22Rv1 (cell line): ENCODE measurements around the gene DLG5.
A peak's percentile ranks its signal among the peaks of the same experiment; 100 is the strongest.

Source experiments
- H3K27ac ChIP-seq: fragments of 450-650 bp; 2 replicates; pipeline ENCODE4 v1.5.1; 2017
- CTCF ChIP-seq: fragments of 450-650 bp; IDR thresholded peaks from 2 replicates; pipeline ENCODE4 v1.5.1; 2017; ENCODE audit warnings: mild to moderate bottlenecking
- ZFX ChIP-seq: fragments of 450-650 bp; IDR thresholded peaks from 2 replicates; pipeline ENCODE4 v1.6.1; 2017; ENCODE audit warnings: antibody characterized with exemption, borderline replicate concordance

DLG5 gene

DNA sequence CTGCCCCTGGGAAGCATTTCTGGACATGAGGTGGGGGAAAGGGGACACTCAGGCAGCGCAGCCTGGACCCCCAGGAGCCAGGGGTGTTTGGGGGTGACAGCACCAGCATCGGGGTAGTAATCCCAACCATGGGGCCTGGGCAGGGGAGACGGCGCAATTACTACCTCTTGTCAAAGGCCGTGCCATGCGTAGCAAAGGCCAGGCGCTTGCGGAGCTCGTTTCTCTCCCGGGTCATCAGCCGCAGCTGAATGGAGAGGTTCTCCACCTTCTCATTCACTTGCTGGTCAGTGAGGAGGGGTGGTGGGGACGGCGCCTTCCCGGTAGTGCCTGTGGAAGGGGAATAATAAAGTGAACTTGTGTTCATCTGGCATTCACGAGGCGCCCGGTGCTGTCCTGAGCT lies 70.0 kb downstream of the DLG5 start:
- no peak overlapping the region for H3K27ac ChIP-seq
- TF ChIP-seq CTCF: no peak
- TF ChIP-seq ZFX: no peak

- no peak for TF ChIP-seq ZFX
- no peak for TF ChIP-seq CTCF
- peak overlapping the region; percentile 40 for H3K27ac ChIP-seq
Measured at GRCh38 chr10:77855404-77856155, 71.0 kb downstream of the DLG5 start.

- TF ChIP-seq CTCF (no peak), ZFX (no peak)
- H3K27ac ChIP-seq: no peak overlapping the region
Measured at GRCh38 chr10:77854115-77854514, 72.4 kb downstream of the DLG5 start.

DNA sequence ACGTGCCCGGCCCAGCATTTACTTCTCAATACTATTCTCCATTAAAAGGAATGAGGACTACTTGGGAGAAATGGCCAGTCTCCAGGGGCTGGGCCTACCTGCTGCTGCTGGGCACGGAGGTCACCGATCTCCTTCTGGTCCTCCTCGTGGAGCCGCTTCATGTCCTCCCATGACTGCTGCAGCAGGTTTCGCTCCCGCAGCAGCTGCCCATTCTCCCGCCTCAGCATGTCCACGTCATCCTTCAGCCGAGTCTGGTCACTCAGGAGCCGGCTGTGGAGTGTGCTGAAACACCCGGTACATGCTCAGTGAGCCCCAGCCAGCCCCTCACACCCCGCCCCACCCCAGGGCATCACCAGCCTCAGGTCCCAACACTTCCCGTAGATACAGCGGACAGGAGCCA lies 73.3 kb downstream of the DLG5 start:
- TF ChIP-seq CTCF: no peak
- no peak for TF ChIP-seq ZFX
- no peak overlapping the region for H3K27ac ChIP-seq

DNA sequence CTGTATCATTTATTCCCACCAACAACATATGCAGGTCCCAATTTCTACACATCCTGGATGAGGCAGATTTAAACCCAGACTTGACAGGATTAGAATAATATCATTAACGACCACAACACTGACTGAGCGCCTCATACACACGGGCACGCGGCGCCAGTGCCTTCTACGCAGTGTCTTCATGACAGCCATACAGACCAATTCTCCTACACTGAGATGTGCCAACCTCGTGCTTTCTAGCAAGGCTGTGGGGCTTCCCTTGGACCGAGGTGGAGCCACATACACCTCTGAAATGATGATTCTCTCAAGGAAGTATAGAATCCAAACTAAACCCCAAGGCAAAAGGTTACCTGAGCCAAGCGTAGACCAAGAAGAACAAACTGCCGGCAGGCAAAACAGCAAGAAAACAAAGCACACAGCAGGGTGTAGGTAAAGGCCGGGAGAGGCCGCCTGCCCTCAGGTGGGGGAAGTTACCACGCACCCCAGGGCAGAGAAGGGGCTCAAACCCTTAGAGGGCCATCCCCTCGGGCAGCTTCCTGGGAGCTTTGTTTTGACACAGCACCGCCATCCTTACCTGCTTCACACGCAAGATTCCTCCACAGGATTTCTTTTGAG lies 75.8 kb downstream of the DLG5 start:
- peak overlapping the region; percentile 43 for H3K27ac ChIP-seq
- TF ChIP-seq CTCF (no peak), ZFX (no peak)

- peak overlapping the region; percentile 43 for H3K27ac ChIP-seq
- TF ChIP-seq CTCF: no peak
- TF ChIP-seq ZFX: no peak
Measured at GRCh38 chr10:77849039-77849664, 77.4 kb downstream of the DLG5 start.

GRCh38 chr10:77846718-77847311 lies 79.7 kb downstream of the DLG5 start:
- peak overlapping the region; percentile 43 for H3K27ac ChIP-seq

More at GRCh38 chr10:77846718-77847311, 79.7 kb downstream of the DLG5 start:
- peak; percentile 95 for TF ChIP-seq CTCF
- TF ChIP-seq ZFX: no peak
